Smooth muscle cell (in vitro differentiated cells): ENCODE data around the gene TLR6. TPM values are rescaled to one million over a fixed set of nuclear protein-coding genes. Genes with fewer than 3 reads are reported as not detected.

Experiments
- DNase-seq: peaks from one replicate; lab custom pipeline; 2025; ENCODE audit not compliant: unreplicated experiment; lab: John Stamatoyannopoulos, UW
- H2AFZ ChIP-seq: fragments of 200-600 bp; sonication (generic); 2 replicates; pipeline ENCODE4 v1.6.0; 2016; ENCODE audit warnings: antibody characterized with exemption, low read depth, mild to moderate bottlenecking
- H3F3A ChIP-seq: fragments of 200-600 bp; sonication (generic); 2 replicates; pipeline ENCODE4 v1.6.0; 2017; ENCODE audit warnings: antibody characterized with exemption, low read depth
- H3K27ac ChIP-seq: fragments of 200-600 bp; sonication (generic); 2 replicates; pipeline ENCODE4 v1.5.1; 2016; ENCODE audit warnings: low read depth, mild to moderate bottlenecking
- H3K27me3 ChIP-seq: fragments of 200-600 bp; sonication (generic); 2 replicates; pipeline ENCODE4 v1.6.1; 2016; ENCODE audit warnings: low read depth, mild to moderate bottlenecking
- H3K36me3 ChIP-seq: fragments of 200-600 bp; sonication (generic); 2 replicates; pipeline ENCODE4 v1.5.1; 2016; ENCODE audit warnings: low read depth
- H3K4me1 ChIP-seq: fragments of 200-600 bp; sonication (generic); 2 replicates; pipeline ENCODE4 v1.5.1; 2016; ENCODE audit warnings: low read depth
- H3K4me2 ChIP-seq: fragments of 200-600 bp; sonication (generic); 2 replicates; pipeline ENCODE4 v1.6.0; 2016; ENCODE audit warnings: mild to moderate bottlenecking
- H3K4me3 ChIP-seq: fragments of 200-600 bp; sonication (generic); 2 replicates; pipeline ENCODE4 v1.5.1; 2016; ENCODE audit warnings: mild to moderate bottlenecking
- H3K79me2 ChIP-seq: fragments of 200-600 bp; sonication (generic); 2 replicates; pipeline ENCODE4 v1.6.0; 2016; ENCODE audit warnings: low read depth, mild to moderate bottlenecking
- H3K9ac ChIP-seq: fragments of 200-600 bp; sonication (generic); 2 replicates; pipeline ENCODE4 v1.6.0; 2016; ENCODE audit warnings: low read depth
- H3K9me3 ChIP-seq: fragments of 200-600 bp; sonication (generic); replicated peaks from 2 replicates; pipeline ENCODE4 v1.5.1; 2016; ENCODE audit warnings: low read depth
- H4K20me1 ChIP-seq: fragments of 200-600 bp; sonication (generic); 2 replicates; pipeline ENCODE4 v1.6.0; 2016; ENCODE audit warnings: low read depth
- WGBS: methylation state at CpG from one replicate; pipeline ENCODE4 v1.1.7; 2016; ENCODE audit warnings: low lambda C conversion rate; 5-methylcytosine and 5-hydroxymethylcytosine counted together
- polyA plus RNA-seq: library from polyadenylated mRNA; unstranded; fragments of >200 nt; fragmentation: Nextera tagmentation; extraction: Ambion mirVana; gene quantifications from 2 replicates; pipeline ENCODE4 v1.2.1, GENCODE V29; 2016
- total RNA-seq: library from RNA; depleted of rRNA; stranded (reverse); fragments of >200 nt; gene quantifications from 2 replicates; pipeline ENCODE4 v1.2.3, GENCODE V29; 2014
- TF ChIP-seq, protein P1 (sequence below): fragments of 200-600 bp; sonication (generic); IDR thresholded peaks from 2 replicates; pipeline ENCODE4 v1.5.1; 2017; ENCODE audit warnings: borderline replicate concordance, mild to moderate bottlenecking, antibody characterized with exemption; ENCODE audit not compliant: insufficient read depth, poor library complexity, severe bottlenecking

TLR6 gene
- total and polyA plus RNA-seq, 2 experiments from 2014 or later: 0.17 to 4.4 TPM

DNA sequence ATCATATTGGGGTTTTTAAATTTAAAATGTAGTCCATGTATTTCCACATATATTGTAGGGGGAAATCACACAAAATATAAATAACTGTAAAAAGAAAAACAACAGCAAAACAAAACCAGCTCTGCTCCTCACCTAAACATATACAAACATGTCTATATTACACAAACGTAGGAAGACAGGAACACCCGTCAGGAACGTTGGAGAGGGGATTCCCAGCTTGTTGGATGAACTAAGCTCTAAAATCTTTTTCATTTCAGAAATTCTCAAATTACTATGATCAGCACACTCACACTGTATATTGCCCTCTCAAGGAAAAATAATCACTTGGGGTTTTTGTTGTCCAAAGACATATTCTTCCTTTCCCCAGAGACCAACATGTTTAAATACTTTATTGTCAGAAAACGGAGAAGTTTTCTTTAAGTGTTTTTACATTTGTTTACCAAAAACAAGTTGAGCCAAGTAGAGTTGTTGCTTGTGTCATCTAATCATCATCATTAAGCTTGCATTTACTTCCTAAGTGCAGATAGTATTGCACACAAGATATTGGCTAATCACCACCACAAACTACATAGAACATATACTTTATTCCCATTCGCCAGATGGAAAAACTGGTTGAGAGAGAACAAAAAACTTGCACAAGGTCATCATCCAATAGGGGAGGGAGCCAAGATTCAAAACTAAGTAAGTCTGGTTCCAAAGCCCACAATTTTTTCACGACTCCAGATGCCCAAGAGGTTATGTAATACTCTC, 71.4 kb downstream of the TLR6 start:
- no peaks in the 10 kb centered on the region for H3K4me1 ChIP-seq
- no peak overlapping the region for H3K4me2 ChIP-seq
- H3K9me3 ChIP-seq: no peaks in the 10 kb centered on the region
- H3K36me3 ChIP-seq: no peaks in the 10 kb centered on the region
- no peak overlapping the region for H3K9ac ChIP-seq
- H3F3A ChIP-seq: no peaks in the 10 kb centered on the region
- H2AFZ ChIP-seq: no peak overlapping the region
- TF ChIP-seq, protein P1, sequence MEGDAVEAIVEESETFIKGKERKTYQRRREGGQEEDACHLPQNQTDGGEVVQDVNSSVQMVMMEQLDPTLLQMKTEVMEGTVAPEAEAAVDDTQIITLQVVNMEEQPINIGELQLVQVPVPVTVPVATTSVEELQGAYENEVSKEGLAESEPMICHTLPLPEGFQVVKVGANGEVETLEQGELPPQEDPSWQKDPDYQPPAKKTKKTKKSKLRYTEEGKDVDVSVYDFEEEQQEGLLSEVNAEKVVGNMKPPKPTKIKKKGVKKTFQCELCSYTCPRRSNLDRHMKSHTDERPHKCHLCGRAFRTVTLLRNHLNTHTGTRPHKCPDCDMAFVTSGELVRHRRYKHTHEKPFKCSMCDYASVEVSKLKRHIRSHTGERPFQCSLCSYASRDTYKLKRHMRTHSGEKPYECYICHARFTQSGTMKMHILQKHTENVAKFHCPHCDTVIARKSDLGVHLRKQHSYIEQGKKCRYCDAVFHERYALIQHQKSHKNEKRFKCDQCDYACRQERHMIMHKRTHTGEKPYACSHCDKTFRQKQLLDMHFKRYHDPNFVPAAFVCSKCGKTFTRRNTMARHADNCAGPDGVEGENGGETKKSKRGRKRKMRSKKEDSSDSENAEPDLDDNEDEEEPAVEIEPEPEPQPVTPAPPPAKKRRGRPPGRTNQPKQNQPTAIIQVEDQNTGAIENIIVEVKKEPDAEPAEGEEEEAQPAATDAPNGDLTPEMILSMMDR: no peak
- 84% methylated on average over 6 of the region's 6 CpGs for WGBS
- H3K27me3 ChIP-seq: peaks cover 7% of the 10 kb centered on the region
- no peak for DNase-seq
- H3K4me3 ChIP-seq: no peak overlapping the region
- H4K20me1 ChIP-seq: no peaks in the 10 kb centered on the region
- H3K79me2 ChIP-seq: no peaks in the 10 kb centered on the region
- H3K27ac ChIP-seq: no peak overlapping the region

DNA sequence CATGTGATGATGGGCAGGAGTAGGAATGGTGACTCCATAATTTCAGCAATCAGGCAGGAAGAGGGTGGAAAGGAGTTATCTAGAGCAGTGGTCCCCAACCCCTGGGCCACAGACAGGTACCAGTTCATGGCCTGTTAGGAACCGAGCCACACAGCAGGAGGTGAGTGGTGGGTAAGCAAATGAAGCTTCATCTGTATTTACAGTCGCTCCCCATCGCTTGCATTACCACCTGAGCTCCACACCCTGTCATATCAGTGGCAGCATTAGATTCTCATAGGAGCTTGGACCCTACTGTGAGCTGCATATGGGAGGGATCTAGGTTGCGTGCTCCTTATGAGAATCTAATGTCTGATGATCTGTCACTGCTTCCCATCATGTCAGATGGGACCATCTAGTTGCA, 72.5 kb downstream of the TLR6 start:
- no peak overlapping the region for H3K27ac ChIP-seq
- WGBS: 92% methylated on average over 4 of the region's 4 CpGs
- no peaks in the 10 kb centered on the region for H4K20me1 ChIP-seq
- no peak for DNase-seq
- H3F3A ChIP-seq: no peaks in the 10 kb centered on the region
- no peaks in the 10 kb centered on the region for H3K9me3 ChIP-seq
- no peak overlapping the region for H3K4me2 ChIP-seq
- no peaks in the 10 kb centered on the region for H3K36me3 ChIP-seq
- TF ChIP-seq, protein P1: no peak
- no peaks in the 10 kb centered on the region for H3K79me2 ChIP-seq
- peaks cover 7% of the 10 kb centered on the region for H3K27me3 ChIP-seq
- no peak overlapping the region for H2AFZ ChIP-seq
- no peak overlapping the region for H3K4me3 ChIP-seq
- H3K4me1 ChIP-seq: no peaks in the 10 kb centered on the region
- no peak overlapping the region for H3K9ac ChIP-seq

DNA sequence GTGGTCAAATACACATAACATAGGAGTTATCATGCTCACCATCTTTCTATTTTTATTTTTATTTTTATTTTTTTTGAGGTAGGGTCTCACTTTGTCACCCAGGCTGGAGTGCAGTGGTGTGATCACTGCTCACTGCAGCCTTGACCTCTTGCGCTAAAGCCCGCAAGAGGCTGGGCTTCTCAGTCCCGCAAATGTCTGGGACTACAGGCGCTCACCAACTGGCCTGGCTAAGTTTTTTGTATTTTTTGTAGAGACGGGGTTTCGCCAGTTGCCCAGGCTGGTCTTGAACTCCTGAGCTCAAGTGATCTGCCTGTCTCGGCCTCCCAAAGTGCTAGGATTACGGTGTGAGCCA, 73.5 kb downstream of the TLR6 start:
- no peak for DNase-seq

More for the DNA sequence above, 73.5 kb downstream of the TLR6 start:
- no peak overlapping the region for H3K4me2 ChIP-seq
- H3K27ac ChIP-seq: no peak overlapping the region
- H3K27me3 ChIP-seq: peaks cover 7% of the 10 kb centered on the region
- no peak overlapping the region for H3K9ac ChIP-seq
- H4K20me1 ChIP-seq: no peaks in the 10 kb centered on the region
- WGBS: 88% methylated on average over 8 of the region's 8 CpGs
- H2AFZ ChIP-seq: no peak overlapping the region
- H3K4me1 ChIP-seq: no peaks in the 10 kb centered on the region
- H3K36me3 ChIP-seq: no peaks in the 10 kb centered on the region
- no peaks in the 10 kb centered on the region for H3K79me2 ChIP-seq
- TF ChIP-seq, protein P1: no peak
- H3F3A ChIP-seq: no peaks in the 10 kb centered on the region
- no peaks in the 10 kb centered on the region for H3K9me3 ChIP-seq
- H3K4me3 ChIP-seq: no peak overlapping the region
